Lower leg skin (tissue), 4 donors: ENCODE measurements around the gene IL10RB. TPM values are rescaled to one million over a fixed set of nuclear protein-coding genes. Genes with fewer than 3 reads are reported as not detected.
A peak's percentile ranks its signal among the peaks of the same experiment; 100 is the strongest.

Experiments used
- DNase-seq, 2 donors: peaks; one replicate each; pipeline ENCODE4 v3.0.0-alpha.2; 2019; ENCODE audit warnings: low spot score in 2 of 2
- H3K4me3 ChIP-seq: fragments of 200-600 bp; sonication (generic); 2 replicates; pipeline ENCODE4 v1.5.1; 2017; ENCODE audit warnings: mild to moderate bottlenecking, low read depth; ENCODE audit not compliant: poor library complexity, severe bottlenecking
- CTCF ChIP-seq, 3 donors: fragments of 450-650 bp; IDR thresholded peaks; one replicate each; pipeline ENCODE4 v1.5.1; 2016; ENCODE audit warnings: antibody characterized with exemption in 3 of 3, mild to moderate bottlenecking in 3 of 3, moderate library complexity in 2 of 3
- POLR2A ChIP-seq, 2 donors: fragments of 450-650 bp; IDR thresholded peaks; one replicate each; pipeline ENCODE4 v1.6.1; 2016 to 2017; ENCODE audit warnings: antibody characterized with exemption in 2 of 2, mild to moderate bottlenecking in 1 of 2, moderate library complexity in 1 of 2
- WGBS, 2 donors: methylation state at CpG; one replicate each; pipeline ENCODE4 v1.1.5; 2018; 5-methylcytosine and 5-hydroxymethylcytosine counted together
- intact Hi-C: fragments of 100-400 bp; cut with DNase I; formaldehyde crosslinking; loops from one replicate; pipeline ENCODE4 v1.15.0; 2023; ENCODE audit warnings: low total_unique reads
- total RNA-seq, 4 donors: library from RNA; depleted of rRNA; stranded (reverse); fragments of >200 nt; gene quantifications; one replicate each; pipeline ENCODE4 v1.1.0, GENCODE V29; 2016

The IL10RB gene
- total RNA-seq, 4 donors from 2014 or later = 27.6 to 33.3 (median 30.2) TPM

GRCh38 chr21:33305938-33306337 lies 39.8 kb downstream of the IL10RB start:
- H3K4me3 ChIP-seq = no peak overlapping the region
- peak in 1 of 2 donors; percentile 40 for DNase-seq
- intact Hi-C loops = no loop called here
- TF ChIP-seq CTCF (IDR thresholded peaks at IDR 0.05) = no peak
- no peak for TF ChIP-seq POLR2A (IDR thresholded peaks at IDR 0.05)
- 92 to 95% methylated on average over 2 of the region's 2 CpGs for WGBS, 2 donors

- no peak overlapping the region for H3K4me3 ChIP-seq
- intact Hi-C loops = no loop called here
- DNase-seq = peak in 1 of 2 donors; percentile 32
- TF ChIP-seq POLR2A (IDR thresholded peaks at IDR 0.05) (no peak), CTCF (IDR thresholded peaks at IDR 0.05) (no peak)
- 33 to 42% methylated on average over 6 of the region's 6 CpGs for WGBS, 2 donors
Measured at GRCh38 chr21:33308586-33309490, 42.7 kb downstream of the IL10RB start.

GRCh38 chr21:33309778-33310177 lies 43.6 kb downstream of the IL10RB start:
- intact Hi-C loops = no loop called here
- no peak overlapping the region for H3K4me3 ChIP-seq
- no peak for DNase-seq
- TF ChIP-seq CTCF (IDR thresholded peaks at IDR 0.05) (no peak), POLR2A (IDR thresholded peaks at IDR 0.05) (no peak)
- 93 to 95% methylated on average over 1 of the region's 1 CpG for WGBS, 2 donors

- H3K4me3 ChIP-seq = no peak overlapping the region
- TF ChIP-seq POLR2A (IDR thresholded peaks at IDR 0.05) (no peak), CTCF (IDR thresholded peaks at IDR 0.05) (no peak)
- intact Hi-C loops = no loop called here
- DNase-seq = no peak
- WGBS, 2 donors = 86 to 89% methylated on average over 3 of the region's 3 CpGs
Measured at GRCh38 chr21:33312121-33312520, 46.0 kb downstream of the IL10RB start.

GRCh38 chr21:33313183-33313582 lies 47.0 kb downstream of the IL10RB start:
- no peak for DNase-seq
- TF ChIP-seq CTCF (IDR thresholded peaks at IDR 0.05) (no peak), POLR2A (IDR thresholded peaks at IDR 0.05) (no peak)
- WGBS, 2 donors = 91 to 93% methylated on average over 1 of the region's 1 CpG
- intact Hi-C loops = no loop called here
- H3K4me3 ChIP-seq = no peak overlapping the region
